ENCODE measurements around the gene BRI3BP.

The BRI3BP gene

DNA sequence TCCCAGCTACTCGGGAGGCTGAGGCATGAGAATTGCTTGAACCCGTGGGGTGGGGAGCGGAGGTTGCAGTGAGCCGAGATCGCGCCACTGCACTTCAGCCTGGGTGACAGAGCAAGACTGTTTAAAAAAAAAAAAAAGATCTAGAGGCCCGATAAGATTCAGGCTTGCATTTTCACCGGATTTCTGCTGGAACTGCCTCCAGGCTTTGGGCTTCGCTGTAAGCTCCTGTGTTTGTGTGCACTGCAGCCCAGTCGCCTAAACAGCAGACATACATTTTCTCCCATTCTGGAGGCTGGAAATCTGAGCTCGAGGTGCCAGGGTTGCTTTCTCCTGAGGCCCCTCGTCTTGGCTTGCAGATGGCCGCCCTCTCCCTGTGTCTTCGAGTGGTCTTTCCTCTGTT lies 12.2 kb downstream of the BRI3BP start:
- DNase-seq (ENCODE audit: low read depth), result no peak
- no peaks in the 10 kb centered on the region for H3K9me3 ChIP-seq (ENCODE audit: control insufficient read depth, low read length)
- no peak overlapping the region for H3K4me3 ChIP-seq (ENCODE audit: low read length)
- no peaks in the 10 kb centered on the region for H3K4me1 ChIP-seq (ENCODE audit: control insufficient read depth, insufficient read depth, low read length)
- no peaks in the 10 kb centered on the region for H3K36me3 ChIP-seq (ENCODE audit: control insufficient read depth, insufficient read depth, low read length, severe bottlenecking)
- no peaks in the 10 kb centered on the region for H3K27me3 ChIP-seq (replicated peaks; ENCODE audit: control insufficient read depth, insufficient read depth, low read length)
- H3K9ac ChIP-seq (ENCODE audit: low read length), result no peak overlapping the region

GRCh38 chr12:125006365-125006764 lies 12.9 kb downstream of the BRI3BP start:
- Histone ChIP-seq H3K27me3 (replicated peaks; ENCODE audit: control insufficient read depth, insufficient read depth, low read length) (no peaks in the 10 kb centered on the region), H3K36me3 (ENCODE audit: control insufficient read depth, insufficient read depth, low read length, severe bottlenecking) (no peaks in the 10 kb centered on the region), H3K4me3 (ENCODE audit: low read length) (no peak overlapping the region), H3K4me1 (ENCODE audit: control insufficient read depth, insufficient read depth, low read length) (no peaks in the 10 kb centered on the region), H3K9ac (ENCODE audit: low read length) (no peak overlapping the region), H3K9me3 (ENCODE audit: control insufficient read depth, low read length) (no peaks in the 10 kb centered on the region)
- DNase-seq (ENCODE audit: low read depth), result no peak

GRCh38 chr12:125013816-125014442 lies 20.5 kb downstream of the BRI3BP start:
- Histone ChIP-seq H3K4me1 (ENCODE audit: control insufficient read depth, insufficient read depth, low read length) (no peaks in the 10 kb centered on the region), H3K27me3 (replicated peaks; ENCODE audit: control insufficient read depth, insufficient read depth, low read length) (no peaks in the 10 kb centered on the region), H3K9me3 (ENCODE audit: control insufficient read depth, low read length) (no peaks in the 10 kb centered on the region), H3K36me3 (ENCODE audit: control insufficient read depth, insufficient read depth, low read length, severe bottlenecking) (no peaks in the 10 kb centered on the region), H3K4me3 (ENCODE audit: low read length) (no peak overlapping the region), H3K9ac (ENCODE audit: low read length) (no peak overlapping the region)
- DNase-seq (ENCODE audit: low read depth), result no peak

- Histone ChIP-seq H3K9me3 (ENCODE audit: control insufficient read depth, low read length) (no peaks in the 10 kb centered on the region), H3K4me3 (ENCODE audit: low read length) (no peak overlapping the region), H3K4me1 (ENCODE audit: control insufficient read depth, insufficient read depth, low read length) (no peaks in the 10 kb centered on the region), H3K36me3 (ENCODE audit: control insufficient read depth, insufficient read depth, low read length, severe bottlenecking) (no peaks in the 10 kb centered on the region), H3K9ac (ENCODE audit: low read length) (no peak overlapping the region), H3K27me3 (replicated peaks; ENCODE audit: control insufficient read depth, insufficient read depth, low read length) (no peaks in the 10 kb centered on the region)
- no peak for DNase-seq (ENCODE audit: low read depth)
Measured at GRCh38 chr12:125014526-125014925, 21.1 kb downstream of the BRI3BP start.

GRCh38 chr12:125015680-125016310 lies 22.4 kb downstream of the BRI3BP start:
- Histone ChIP-seq H3K9me3 (ENCODE audit: control insufficient read depth, low read length) (no peaks in the 10 kb centered on the region), H3K4me1 (ENCODE audit: control insufficient read depth, insufficient read depth, low read length) (no peaks in the 10 kb centered on the region), H3K9ac (ENCODE audit: low read length) (no peak overlapping the region), H3K4me3 (ENCODE audit: low read length) (no peak overlapping the region), H3K36me3 (ENCODE audit: control insufficient read depth, insufficient read depth, low read length, severe bottlenecking) (no peaks in the 10 kb centered on the region), H3K27me3 (replicated peaks; ENCODE audit: control insufficient read depth, insufficient read depth, low read length) (no peaks in the 10 kb centered on the region)
- DNase-seq (ENCODE audit: low read depth), result no peak

GRCh38 chr12:125017801-125018200 lies 24.4 kb downstream of the BRI3BP start:
- H3K9ac ChIP-seq (ENCODE audit: low read length), result no peak overlapping the region
- H3K9me3 ChIP-seq (ENCODE audit: control insufficient read depth, low read length), result no peaks in the 10 kb centered on the region
- H3K36me3 ChIP-seq (ENCODE audit: control insufficient read depth, insufficient read depth, low read length, severe bottlenecking), result no peaks in the 10 kb centered on the region
- no peak overlapping the region for H3K4me3 ChIP-seq (ENCODE audit: low read length)
- DNase-seq (ENCODE audit: low read depth), result no peak
- H3K27me3 ChIP-seq (replicated peaks; ENCODE audit: control insufficient read depth, insufficient read depth, low read length), result no peaks in the 10 kb centered on the region
- no peaks in the 10 kb centered on the region for H3K4me1 ChIP-seq (ENCODE audit: control insufficient read depth, insufficient read depth, low read length)

- Histone ChIP-seq H3K4me3 (ENCODE audit: low read length) (no peak overlapping the region), H3K36me3 (ENCODE audit: control insufficient read depth, insufficient read depth, low read length, severe bottlenecking) (no peaks in the 10 kb centered on the region), H3K4me1 (ENCODE audit: control insufficient read depth, insufficient read depth, low read length) (no peaks in the 10 kb centered on the region), H3K9ac (ENCODE audit: low read length) (no peak overlapping the region), H3K9me3 (ENCODE audit: control insufficient read depth, low read length) (peaks cover 3% of the 10 kb centered on the region), H3K27me3 (replicated peaks; ENCODE audit: control insufficient read depth, insufficient read depth, low read length) (no peaks in the 10 kb centered on the region)
- DNase-seq (ENCODE audit: low read depth), result no peak
Measured at GRCh38 chr12:125018356-125018755, 24.9 kb downstream of the BRI3BP start.

- H3K27me3 ChIP-seq (replicated peaks; ENCODE audit: control insufficient read depth, insufficient read depth, low read length), result no peaks in the 10 kb centered on the region
- H3K9ac ChIP-seq (ENCODE audit: low read length), result no peak overlapping the region
- no peaks in the 10 kb centered on the region for H3K4me1 ChIP-seq (ENCODE audit: control insufficient read depth, insufficient read depth, low read length)
- peaks cover 4% of the 10 kb centered on the region for H3K9me3 ChIP-seq (ENCODE audit: control insufficient read depth, low read length)
- H3K4me3 ChIP-seq (ENCODE audit: low read length), result no peak overlapping the region
- DNase-seq (ENCODE audit: low read depth), result no peak
- H3K36me3 ChIP-seq (ENCODE audit: control insufficient read depth, insufficient read depth, low read length, severe bottlenecking), result no peaks in the 10 kb centered on the region
Measured at GRCh38 chr12:125021096-125021495, 27.7 kb downstream of the BRI3BP start.

DNA sequence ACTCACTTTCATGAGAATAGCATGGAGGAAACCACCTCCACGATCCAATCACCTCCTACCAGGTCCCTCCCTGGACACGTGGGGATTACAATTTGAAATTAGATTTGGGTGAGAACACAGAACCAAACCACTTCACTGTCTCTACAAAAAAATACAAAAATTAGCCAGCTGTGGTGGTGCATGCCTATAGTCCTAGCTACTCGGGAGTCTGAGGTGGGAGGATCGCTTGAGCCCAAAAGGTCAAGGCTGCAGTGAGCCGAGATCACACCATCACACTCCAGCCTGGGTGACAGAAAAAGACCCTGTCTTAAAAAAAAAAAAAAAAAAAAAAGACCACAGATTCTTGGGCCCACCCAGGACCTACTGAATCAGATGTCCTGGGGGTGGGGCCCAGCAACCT lies 28.3 kb downstream of the BRI3BP start:
- DNase-seq (ENCODE audit: low read depth), result no peak
- Histone ChIP-seq H3K9me3 (ENCODE audit: control insufficient read depth, low read length) (peaks cover 4% of the 10 kb centered on the region), H3K27me3 (replicated peaks; ENCODE audit: control insufficient read depth, insufficient read depth, low read length) (no peaks in the 10 kb centered on the region)

DNA sequence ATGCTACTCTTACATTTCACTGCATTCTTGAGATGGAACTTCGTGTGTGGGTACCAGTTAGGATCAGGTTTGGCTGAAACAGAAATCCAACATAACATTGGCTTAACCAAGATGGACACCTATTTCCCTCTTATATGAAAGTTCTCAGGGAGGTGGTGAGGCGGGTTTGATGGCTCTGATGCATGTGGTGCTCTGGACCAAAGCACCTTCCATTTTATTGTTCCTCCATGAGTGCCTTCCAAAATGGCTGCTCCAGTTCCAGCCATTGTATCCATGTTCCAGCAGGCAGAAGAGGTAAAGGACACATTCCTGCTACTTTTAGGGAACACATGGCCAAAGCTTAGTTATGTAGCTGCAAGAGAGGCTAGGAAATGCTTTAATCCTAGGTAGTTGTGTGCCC lies 29.6 kb downstream of the BRI3BP start:
- DNase-seq (ENCODE audit: low read depth), result no peak
- no peaks in the 10 kb centered on the region for H3K27me3 ChIP-seq (replicated peaks; ENCODE audit: control insufficient read depth, insufficient read depth, low read length)
- H3K9me3 ChIP-seq (ENCODE audit: control insufficient read depth, low read length), result peaks cover 4% of the 10 kb centered on the region
- H3K4me3 ChIP-seq (ENCODE audit: low read length), result no peak overlapping the region
- no peaks in the 10 kb centered on the region for H3K4me1 ChIP-seq (ENCODE audit: control insufficient read depth, insufficient read depth, low read length)
- H3K9ac ChIP-seq (ENCODE audit: low read length), result no peak overlapping the region
- no peaks in the 10 kb centered on the region for H3K36me3 ChIP-seq (ENCODE audit: control insufficient read depth, insufficient read depth, low read length, severe bottlenecking)

More for the DNA sequence above, 28.3 kb downstream of the BRI3BP start:
- Histone ChIP-seq H3K4me3 (ENCODE audit: low read length) (no peak overlapping the region), H3K36me3 (ENCODE audit: control insufficient read depth, insufficient read depth, low read length, severe bottlenecking) (no peaks in the 10 kb centered on the region), H3K9ac (ENCODE audit: low read length) (no peak overlapping the region), H3K4me1 (ENCODE audit: control insufficient read depth, insufficient read depth, low read length) (no peaks in the 10 kb centered on the region)

GRCh38 chr12:125024949-125025563 lies 31.6 kb downstream of the BRI3BP start:
- H3K27me3 ChIP-seq (replicated peaks; ENCODE audit: control insufficient read depth, insufficient read depth, low read length), result no peaks in the 10 kb centered on the region
- no peaks in the 10 kb centered on the region for H3K36me3 ChIP-seq (ENCODE audit: control insufficient read depth, insufficient read depth, low read length, severe bottlenecking)
- no peaks in the 10 kb centered on the region for H3K4me1 ChIP-seq (ENCODE audit: control insufficient read depth, insufficient read depth, low read length)
- no peak overlapping the region for H3K9ac ChIP-seq (ENCODE audit: low read length)
- DNase-seq (ENCODE audit: low read depth), result no peak
- H3K9me3 ChIP-seq (ENCODE audit: control insufficient read depth, low read length), result peaks cover 4% of the 10 kb centered on the region
- no peak overlapping the region for H3K4me3 ChIP-seq (ENCODE audit: low read length)

Data from adipocyte (in vitro differentiated cells).